IMR-90 (cell line): ENCODE results near the gene PRELID2.

Experiments used
- CEBPB ChIP-seq: IDR thresholded peaks from 2 replicates; pipeline ENCODE4 v1.6.1; 2012; ENCODE audit warnings: low read depth, low read length, improper control_type of control experiment
- MAFK ChIP-seq: IDR thresholded peaks from 2 replicates; pipeline ENCODE4 v1.6.1; 2012; ENCODE audit warnings: low read depth, low read length, improper control_type of control experiment
- RAD21 ChIP-seq: IDR thresholded peaks from 2 replicates; pipeline ENCODE4 v1.6.1; 2012; ENCODE audit warnings: low read length, improper control_type of control experiment
- TF ChIP-seq, protein P1 (sequence below): conservative IDR thresholded peaks from 2 replicates; pipeline ENCODE4 v1.5.1; 2012; ENCODE audit warnings: mild to moderate bottlenecking, low read depth, low read length, improper control_type of control experiment

DNA sequence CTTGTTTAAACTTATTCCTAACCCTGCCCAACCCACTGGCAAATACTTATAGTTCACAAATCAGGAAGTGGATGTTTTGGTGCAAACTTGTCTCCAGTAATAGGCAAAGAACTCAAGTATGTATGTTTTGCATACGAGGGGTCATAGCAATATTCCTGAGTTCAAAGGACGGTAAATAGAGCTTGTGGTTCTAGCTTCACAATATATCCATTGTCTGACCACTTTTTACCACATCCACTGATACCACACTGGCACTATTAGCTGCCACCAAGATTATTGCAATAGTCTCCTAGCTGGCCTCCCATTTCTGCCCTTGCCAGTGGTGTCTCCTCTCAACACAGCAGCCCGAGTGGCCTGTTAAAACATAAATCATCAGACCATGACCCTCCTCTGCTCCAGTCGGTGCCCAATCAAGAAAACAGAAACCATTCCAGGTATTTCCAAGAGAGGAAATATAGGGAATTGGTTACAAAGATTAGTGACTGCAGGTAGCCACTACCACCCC is 20.7 kb upstream of the PRELID2 start:
- TF ChIP-seq, protein P1, sequence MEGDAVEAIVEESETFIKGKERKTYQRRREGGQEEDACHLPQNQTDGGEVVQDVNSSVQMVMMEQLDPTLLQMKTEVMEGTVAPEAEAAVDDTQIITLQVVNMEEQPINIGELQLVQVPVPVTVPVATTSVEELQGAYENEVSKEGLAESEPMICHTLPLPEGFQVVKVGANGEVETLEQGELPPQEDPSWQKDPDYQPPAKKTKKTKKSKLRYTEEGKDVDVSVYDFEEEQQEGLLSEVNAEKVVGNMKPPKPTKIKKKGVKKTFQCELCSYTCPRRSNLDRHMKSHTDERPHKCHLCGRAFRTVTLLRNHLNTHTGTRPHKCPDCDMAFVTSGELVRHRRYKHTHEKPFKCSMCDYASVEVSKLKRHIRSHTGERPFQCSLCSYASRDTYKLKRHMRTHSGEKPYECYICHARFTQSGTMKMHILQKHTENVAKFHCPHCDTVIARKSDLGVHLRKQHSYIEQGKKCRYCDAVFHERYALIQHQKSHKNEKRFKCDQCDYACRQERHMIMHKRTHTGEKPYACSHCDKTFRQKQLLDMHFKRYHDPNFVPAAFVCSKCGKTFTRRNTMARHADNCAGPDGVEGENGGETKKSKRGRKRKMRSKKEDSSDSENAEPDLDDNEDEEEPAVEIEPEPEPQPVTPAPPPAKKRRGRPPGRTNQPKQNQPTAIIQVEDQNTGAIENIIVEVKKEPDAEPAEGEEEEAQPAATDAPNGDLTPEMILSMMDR, result no peak
- TF ChIP-seq MAFK (no peak), CEBPB (no peak), RAD21 (no peak)
